HG03354 (cell line): Measurements from ENCODE around the gene DNAJC17.

Experiments
- ATAC-seq: cut with Tn5 transposase; IDR thresholded peaks from one replicate; pipeline ENCODE4 v1.9.1; 2021; ENCODE audit warnings: mild to moderate bottlenecking; ENCODE audit not compliant: unreplicated experiment, poor library complexity, severe bottlenecking

DNAJC17 gene, protein sequence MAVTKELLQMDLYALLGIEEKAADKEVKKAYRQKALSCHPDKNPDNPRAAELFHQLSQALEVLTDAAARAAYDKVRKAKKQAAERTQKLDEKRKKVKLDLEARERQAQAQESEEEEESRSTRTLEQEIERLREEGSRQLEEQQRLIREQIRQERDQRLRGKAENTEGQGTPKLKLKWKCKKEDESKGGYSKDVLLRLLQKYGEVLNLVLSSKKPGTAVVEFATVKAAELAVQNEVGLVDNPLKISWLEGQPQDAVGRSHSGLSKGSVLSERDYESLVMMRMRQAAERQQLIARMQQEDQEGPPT

DNA sequence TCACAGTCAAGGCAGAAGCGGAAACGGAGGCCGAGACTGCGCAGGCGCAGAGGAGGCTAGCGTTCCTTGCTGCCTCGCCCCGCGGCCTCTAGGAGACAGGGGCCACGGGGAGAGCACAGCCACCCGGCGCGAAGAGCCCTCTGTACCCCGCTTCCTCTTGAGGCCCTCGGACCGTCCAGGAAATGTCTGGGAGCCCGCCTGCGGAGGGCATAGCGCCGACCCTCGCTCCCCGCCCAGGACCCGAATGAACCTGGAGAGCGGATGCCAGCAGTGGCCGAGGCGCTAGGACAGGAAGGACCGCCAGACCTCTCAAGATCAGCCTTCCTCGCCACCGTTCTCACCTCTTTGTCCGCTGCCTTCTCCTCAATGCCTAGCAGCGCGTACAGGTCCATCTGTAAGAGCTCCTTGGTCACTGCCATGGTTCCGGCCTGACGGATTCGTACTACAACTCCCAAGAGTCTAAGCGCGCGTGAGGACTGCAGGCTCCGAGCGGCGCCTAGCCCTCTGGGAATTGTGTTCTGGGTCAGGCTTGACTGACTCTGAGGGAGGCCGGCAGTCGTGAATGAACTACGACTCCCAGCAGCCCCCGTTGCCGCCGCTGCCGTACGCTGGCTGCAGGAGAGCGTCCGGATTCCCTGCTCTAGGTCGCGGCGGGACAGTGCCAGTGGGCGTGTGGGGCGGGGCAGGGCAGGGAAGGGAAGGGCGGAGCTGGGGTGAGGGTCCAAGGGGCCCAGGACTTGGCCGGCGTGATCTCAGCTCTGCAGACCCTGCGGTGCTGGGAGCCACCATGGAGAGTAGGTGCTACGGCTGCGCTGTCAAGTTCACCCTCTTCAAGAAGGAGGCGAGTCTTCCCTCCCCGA, at the start of gene DNAJC17, which contains the start of gene ZFYVE19:
DNAJC17 (minus strand) TSS at position 446 of the 860 bp plus-strand sequence; CDS start at position 419, 27 bp downstream.
ZFYVE19 (plus strand) TSS at position 62 of the 860 bp plus-strand sequence; CDS start at position 563, 501 bp downstream.
- peak; percentile 96 for ATAC-seq

- ATAC-seq: no peak
These were observed 49.5 kb upstream of the DNAJC17 start for GRCh38 chr15:40856746-40857145.

DNA sequence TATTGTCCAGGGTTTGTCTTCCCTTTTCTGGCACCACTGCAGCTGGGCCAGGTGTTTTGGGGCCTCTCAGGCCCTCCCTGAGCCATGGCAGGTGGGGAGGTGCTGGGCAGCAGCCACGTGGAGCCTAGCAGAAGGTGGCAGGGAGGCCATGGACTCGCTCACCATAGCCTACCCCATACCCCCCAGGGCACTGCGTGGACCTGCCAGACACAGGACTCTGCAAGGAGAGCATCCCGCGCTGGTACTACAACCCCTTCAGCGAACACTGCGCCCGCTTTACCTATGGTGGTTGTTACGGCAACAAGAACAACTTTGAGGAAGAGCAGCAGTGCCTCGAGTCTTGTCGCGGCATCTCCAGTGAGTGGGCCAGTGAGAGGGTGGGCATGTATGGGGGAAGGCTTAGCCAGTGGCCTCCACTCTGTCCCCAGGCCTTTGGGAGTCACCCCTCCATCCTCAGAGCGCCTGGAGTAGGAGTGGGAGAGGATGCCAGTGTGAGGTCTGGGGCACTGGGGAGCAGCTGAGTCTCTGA, 48.5 kb upstream of the DNAJC17 start:
- no peak for ATAC-seq

DNA sequence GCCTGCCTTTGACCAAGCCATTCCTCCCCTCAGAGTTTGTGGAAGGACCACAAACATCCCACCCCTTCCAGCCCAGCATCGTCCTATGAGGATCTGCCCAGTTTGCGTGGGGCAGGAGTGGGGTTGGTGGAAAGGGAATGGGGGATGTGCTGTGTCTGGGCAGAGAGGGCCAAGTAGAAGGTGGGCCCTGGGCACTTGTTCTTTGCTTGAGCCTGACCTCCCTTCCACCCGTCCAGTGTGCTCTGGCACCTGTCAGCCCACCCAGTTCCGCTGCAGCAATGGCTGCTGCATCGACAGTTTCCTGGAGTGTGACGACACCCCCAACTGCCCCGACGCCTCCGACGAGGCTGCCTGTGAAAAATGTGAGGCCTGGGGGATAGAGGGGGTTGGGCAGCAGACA, 46.9 kb upstream of the DNAJC17 start:
- no peak for ATAC-seq

DNA sequence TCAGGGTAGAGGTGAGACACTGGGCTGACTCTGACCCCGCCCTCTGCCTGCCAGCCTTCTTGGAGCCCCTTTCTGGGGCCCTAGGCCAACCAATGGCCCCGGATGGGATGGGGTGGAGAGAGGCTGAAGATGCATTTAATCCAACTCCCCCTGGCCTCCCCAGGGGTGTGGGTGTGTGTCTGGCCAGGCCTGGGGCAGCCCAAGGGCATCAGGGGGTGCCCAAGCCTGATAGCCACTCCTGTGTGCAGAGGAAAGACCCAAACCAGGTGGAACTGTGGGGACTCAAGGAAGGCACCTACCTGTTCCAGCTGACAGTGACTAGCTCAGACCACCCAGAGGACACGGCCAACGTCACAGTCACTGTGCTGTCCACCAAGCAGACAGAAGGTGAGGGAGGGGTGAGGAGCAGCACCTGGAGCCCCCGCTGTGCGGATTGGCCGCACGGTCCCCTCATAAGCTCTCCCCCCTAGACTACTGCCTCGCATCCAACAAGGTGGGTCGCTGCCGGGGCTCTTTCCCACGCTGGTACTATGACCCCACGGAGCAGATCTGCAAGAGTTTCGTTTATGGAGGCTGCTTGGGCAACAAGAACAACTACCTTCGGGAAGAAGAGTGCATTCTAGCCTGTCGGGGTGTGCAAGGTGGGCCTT, 46.1 kb upstream of the DNAJC17 start:
- no peak for ATAC-seq

DNA sequence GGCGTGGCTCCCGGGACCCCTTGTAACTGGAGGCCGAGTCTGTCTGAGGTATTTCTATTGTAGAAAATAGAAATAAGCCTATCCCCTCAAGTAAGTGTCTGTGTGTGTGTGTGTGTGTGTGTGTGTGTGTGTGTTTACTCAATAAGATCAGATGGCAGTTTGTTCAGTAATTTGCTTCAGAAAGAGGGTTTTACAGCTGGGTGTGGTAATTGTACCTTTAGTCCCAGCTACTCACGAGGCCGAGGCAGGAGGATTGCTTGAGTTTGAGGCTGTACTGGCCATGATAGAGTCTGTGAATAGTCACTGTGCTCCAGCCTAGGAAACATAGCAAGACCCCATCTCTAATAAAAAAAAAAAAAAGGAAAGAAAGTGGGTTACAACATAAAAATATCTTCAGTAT, 45.3 kb upstream of the DNAJC17 start:
- no peak for ATAC-seq

- ATAC-seq: no peak
These were observed 43.4 kb upstream of the DNAJC17 start for GRCh38 chr15:40850576-40851112.

DNA sequence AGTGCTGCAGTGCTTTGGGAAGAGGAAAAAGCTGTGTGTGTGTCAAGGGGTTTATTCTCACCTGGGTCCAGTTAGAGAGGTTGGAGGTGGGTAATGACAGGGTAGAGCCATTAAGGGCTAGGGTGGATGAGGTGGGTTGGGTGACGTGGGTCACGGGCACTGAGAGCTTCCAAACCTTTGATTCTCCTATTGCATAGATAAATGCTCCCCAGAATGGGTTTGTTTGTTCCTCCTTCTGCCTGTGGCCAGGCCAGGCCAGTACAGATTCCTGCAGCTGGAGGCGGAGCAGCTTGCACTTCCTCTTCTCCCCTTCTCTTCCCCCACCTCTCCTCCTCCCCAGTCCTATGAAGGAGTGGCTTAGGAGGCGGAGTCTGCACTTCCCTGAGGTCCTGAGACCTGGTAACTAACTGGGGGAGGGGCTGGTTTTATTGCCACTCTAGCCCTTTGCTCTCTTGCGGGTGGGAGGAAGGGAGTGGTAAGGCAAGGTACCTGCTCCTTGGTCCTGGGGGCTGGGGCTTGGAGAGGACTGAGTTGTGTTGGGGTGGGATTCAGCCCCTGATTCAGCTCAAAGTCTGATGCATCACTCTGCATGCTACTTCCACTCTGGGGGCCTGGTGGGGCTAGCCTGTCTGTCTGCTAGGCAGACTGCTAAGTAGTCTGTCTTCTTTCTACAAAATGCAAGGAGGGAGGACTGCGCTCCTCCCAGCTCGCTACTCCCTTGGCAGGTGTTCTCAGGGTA, 40.1 kb upstream of the DNAJC17 start:
- ATAC-seq: peak; percentile 53

DNA sequence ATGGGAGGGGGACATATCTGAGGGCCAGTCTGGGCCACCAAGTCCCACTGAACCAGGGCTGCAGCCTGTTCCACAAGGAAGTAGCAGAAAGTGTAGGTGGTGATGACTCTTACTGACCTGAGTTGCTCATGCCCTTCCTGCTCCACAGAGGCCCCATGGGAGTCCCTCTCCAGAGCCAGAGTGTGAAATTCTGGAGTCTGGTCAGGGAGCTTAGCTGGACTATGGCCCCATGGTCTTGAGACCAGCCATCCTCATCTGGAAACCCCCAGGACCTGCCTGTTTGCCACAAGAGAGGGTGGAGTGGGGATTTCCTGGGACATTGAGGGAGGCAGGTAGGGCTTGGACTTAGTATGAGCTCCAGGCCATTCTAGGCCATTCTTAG, 39.6 kb upstream of the DNAJC17 start:
- no peak for ATAC-seq

GRCh38 chr15:40845511-40846284, 38.4 kb upstream of the DNAJC17 start:
- no peak for ATAC-seq

DNA sequence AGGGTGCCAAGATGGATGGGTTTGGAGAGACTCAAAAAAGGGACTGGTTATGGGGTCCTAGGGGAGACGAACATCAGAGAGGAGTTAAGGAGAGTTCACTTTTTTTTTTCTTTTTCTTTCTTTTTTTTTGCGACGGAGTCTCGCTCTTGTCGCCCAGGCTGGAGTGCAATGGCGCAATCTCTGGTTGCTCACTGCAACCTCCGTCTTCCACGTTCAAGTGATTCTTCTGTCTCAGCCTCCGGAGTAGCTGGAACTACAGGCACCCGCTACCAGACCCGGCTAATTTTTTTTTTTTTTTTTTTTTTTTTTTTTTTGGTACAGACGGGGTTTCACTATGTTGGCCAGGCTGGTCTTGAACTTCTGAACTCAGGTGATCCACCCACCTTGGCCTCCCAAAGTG, 37.8 kb upstream of the DNAJC17 start:
- ATAC-seq: no peak

DNA sequence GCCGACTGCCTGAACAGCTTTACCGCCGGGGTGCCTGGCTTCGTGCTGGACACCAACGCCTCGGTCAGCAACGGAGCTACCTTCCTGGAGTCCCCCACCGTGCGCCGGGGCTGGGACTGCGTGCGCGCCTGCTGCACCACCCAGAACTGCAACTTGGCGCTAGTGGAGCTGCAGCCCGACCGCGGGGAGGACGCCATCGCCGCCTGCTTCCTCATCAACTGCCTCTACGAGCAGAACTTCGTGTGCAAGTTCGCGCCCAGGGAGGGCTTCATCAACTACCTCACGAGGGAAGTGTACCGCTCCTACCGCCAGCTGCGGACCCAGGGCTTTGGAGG, 37.4 kb upstream of the DNAJC17 start:
- no peak for ATAC-seq

GRCh38 chr15:40843885-40844695, 36.8 kb upstream of the DNAJC17 start, which contains the start of gene SPINT1:
Gene SPINT1, plus strand, starts transcription at chr15:40844048. Its CDS starts 507 bp downstream, at chr15:40844555.
- ATAC-seq: no peak

DNA sequence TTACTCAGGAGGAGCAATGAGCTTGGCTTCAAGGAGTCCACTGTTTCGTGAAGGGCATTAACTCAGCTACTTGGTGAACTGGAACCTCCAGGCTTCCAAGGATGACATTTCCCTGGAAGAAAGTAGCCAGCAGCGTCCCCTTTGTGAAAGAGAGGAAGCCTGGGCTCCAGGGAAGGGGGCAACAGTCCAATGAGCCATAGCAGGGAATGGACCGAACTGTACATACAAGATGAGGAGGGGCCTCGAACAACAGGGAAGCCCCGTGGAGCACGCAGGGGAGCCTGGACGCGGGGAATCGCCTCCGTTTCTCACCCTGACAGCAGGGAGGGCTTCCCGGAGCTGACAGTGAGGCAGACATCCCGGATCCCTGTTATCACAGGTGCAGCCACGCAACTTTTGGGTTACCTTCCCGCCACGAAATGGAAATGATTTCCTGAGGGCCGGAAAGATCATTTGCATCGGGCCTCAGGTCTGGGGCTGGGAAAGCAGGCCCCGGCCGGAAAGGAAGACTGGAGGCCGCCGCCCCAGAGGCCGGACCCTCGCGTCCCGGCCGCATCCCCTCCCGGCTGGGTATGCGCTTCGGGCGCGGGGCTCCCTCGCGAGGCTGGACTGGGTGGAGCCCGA, 36.1 kb upstream of the DNAJC17 start:
- ATAC-seq: no peak

GRCh38 chr15:40841741-40842140, 34.5 kb upstream of the DNAJC17 start:
- no peak for ATAC-seq

DNA sequence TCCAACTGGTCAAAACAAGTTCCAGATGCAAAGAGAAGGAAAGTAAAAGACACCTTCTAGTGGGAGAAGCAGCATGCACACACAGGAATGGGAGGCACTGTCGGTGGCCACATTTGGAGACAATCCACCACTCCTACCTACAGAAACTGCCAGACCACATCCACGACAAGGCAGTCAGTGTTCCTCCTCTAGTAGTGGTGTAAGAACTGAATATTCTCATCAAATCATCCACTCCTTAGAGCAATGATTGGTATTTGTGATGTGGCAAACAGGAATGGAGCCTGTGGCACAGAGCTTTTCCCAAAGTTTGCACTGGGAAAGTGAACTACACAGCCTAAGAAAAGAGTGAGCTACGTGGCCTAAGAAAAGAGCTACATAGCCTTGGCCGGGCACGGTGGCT, 31.5 kb upstream of the DNAJC17 start:
- ATAC-seq: no peak

- ATAC-seq: no peak
These were observed 28.7 kb upstream of the DNAJC17 start for GRCh38 chr15:40836020-40836419.
